Mucosa of rectum (tissue), 2 donors: Measurements from ENCODE around the gene PPP1R15B.
A peak's percentile ranks its signal among the peaks of the same experiment; 100 is the strongest.

Source experiments
- H3K27ac ChIP-seq, 2 donors: one replicate each; pipeline ENCODE4 v1.7.0; 2013; ENCODE audit warnings: inconsistent platforms in 2 of 2, low read depth in 2 of 2, low read length in 2 of 2
- H3K27me3 ChIP-seq, 2 donors: one replicate each; pipeline ENCODE4 v1.7.0; 2013; ENCODE audit warnings: low read length in 2 of 2; ENCODE audit not compliant: control insufficient read depth in 2 of 2, insufficient read depth in 2 of 2
- H3K36me3 ChIP-seq, 2 donors: one replicate each; pipeline ENCODE4 v1.7.0; 2013; ENCODE audit warnings: low read length in 2 of 2; ENCODE audit not compliant: control insufficient read depth in 2 of 2, insufficient read depth in 2 of 2
- H3K4me1 ChIP-seq, 2 donors: one replicate each; pipeline ENCODE4 v1.7.0; 2013; ENCODE audit warnings: low read length in 2 of 2, mild to moderate bottlenecking in 1 of 2; ENCODE audit not compliant: control insufficient read depth in 2 of 2, insufficient read depth in 2 of 2
- H3K4me3 ChIP-seq, 2 donors: one replicate each; pipeline ENCODE4 v1.7.0; 2013; ENCODE audit warnings: low read length in 2 of 2
- H3K9ac ChIP-seq, 2 donors: one replicate each; pipeline ENCODE4 v1.7.0; 2013; ENCODE audit warnings: low read length in 2 of 2, low read depth in 1 of 2, mild to moderate bottlenecking in 1 of 2
- H3K9me3 ChIP-seq, 2 donors: one replicate each; pipeline ENCODE4 v1.7.0; 2013; ENCODE audit warnings: low read length in 2 of 2; ENCODE audit not compliant: control insufficient read depth in 2 of 2
- donor health status: healthy.
- donor health status: Normal muscosa, but diverticular disease.

Gene PPP1R15B

GRCh38 chr1:204451352-204452124, 39.9 kb upstream of the PPP1R15B start:
- Histone ChIP-seq H3K4me1 (peaks cover 55 to 63% of the 10 kb centered on the region in 2 donors), H3K9ac (peak overlapping the region; percentile 81 to 84), H3K27me3 (no peaks in the 10 kb centered on the region), H3K27ac (peak overlapping the region; percentile 98 to 99), H3K36me3 (peaks cover 29 to 44% of the 10 kb centered on the region in 2 donors), H3K9me3 (no peaks in the 10 kb centered on the region), H3K4me3 (no peak overlapping the region)

GRCh38 chr1:204450461-204451257, 39.0 kb upstream of the PPP1R15B start:
- peak overlapping the region; percentile 81 to 84 for H3K9ac ChIP-seq
- no peaks in the 10 kb centered on the region for H3K27me3 ChIP-seq
- peaks cover 57 to 66% of the 10 kb centered on the region in 2 donors for H3K4me1 ChIP-seq
- H3K27ac ChIP-seq = peak overlapping the region; percentile 98 to 99
- peaks cover 33 to 47% of the 10 kb centered on the region in 2 donors for H3K36me3 ChIP-seq
- H3K4me3 ChIP-seq = peak overlapping the region; percentile 36 to 57
- H3K9me3 ChIP-seq = no peaks in the 10 kb centered on the region

- H3K4me3 ChIP-seq = peak overlapping the region; percentile 32 to 36
Observed at GRCh38 chr1:204449678-204450280, 38.2 kb upstream of the PPP1R15B start.

GRCh38 chr1:204448991-204449677, 37.5 kb upstream of the PPP1R15B start:
- Histone ChIP-seq H3K36me3 (peaks cover 41 to 46% of the 10 kb centered on the region in 2 donors), H3K27me3 (no peaks in the 10 kb centered on the region), H3K9ac (peak overlapping the region; percentile 62 to 63), H3K27ac (peak overlapping the region; percentile 98 to 99), H3K4me3 (peak overlapping the region in 1 of 2 donors; percentile 14), H3K4me1 (peaks cover 57 to 66% of the 10 kb centered on the region in 2 donors), H3K9me3 (no peaks in the 10 kb centered on the region)

More at GRCh38 chr1:204449678-204450280, 38.2 kb upstream of the PPP1R15B start:
- Histone ChIP-seq H3K4me1 (peaks cover 57 to 66% of the 10 kb centered on the region in 2 donors), H3K9ac (peak overlapping the region; percentile 62 to 63), H3K27ac (peak overlapping the region; percentile 98 to 99), H3K9me3 (no peaks in the 10 kb centered on the region), H3K27me3 (no peaks in the 10 kb centered on the region), H3K36me3 (peaks cover 36 to 43% of the 10 kb centered on the region in 2 donors)

GRCh38 chr1:204448344-204448964, 36.8 kb upstream of the PPP1R15B start:
- H3K27ac ChIP-seq = peak overlapping the region; percentile 98 to 99
- no peak overlapping the region for H3K4me3 ChIP-seq
- H3K9ac ChIP-seq = peak overlapping the region; percentile 36 to 63
- H3K27me3 ChIP-seq = no peaks in the 10 kb centered on the region
- H3K9me3 ChIP-seq = no peaks in the 10 kb centered on the region
- H3K36me3 ChIP-seq = peaks cover 47 to 52% of the 10 kb centered on the region in 2 donors
- peaks cover 57 to 66% of the 10 kb centered on the region in 2 donors for H3K4me1 ChIP-seq

- Histone ChIP-seq H3K9me3 (no peaks in the 10 kb centered on the region), H3K4me1 (peaks cover 53 to 60% of the 10 kb centered on the region in 2 donors), H3K36me3 (peaks cover 55 to 60% of the 10 kb centered on the region in 2 donors), H3K27ac (peak overlapping the region; percentile 49 to 98), H3K9ac (no peak overlapping the region), H3K4me3 (no peak overlapping the region), H3K27me3 (no peaks in the 10 kb centered on the region)
Observed at GRCh38 chr1:204447736-204448135, 36.1 kb upstream of the PPP1R15B start.

- Histone ChIP-seq H3K27ac (peak overlapping the region in 1 of 2 donors; percentile 49), H3K4me1 (peaks cover 48 to 55% of the 10 kb centered on the region in 2 donors), H3K27me3 (no peaks in the 10 kb centered on the region), H3K4me3 (no peak overlapping the region), H3K9me3 (no peaks in the 10 kb centered on the region), H3K36me3 (peaks cover 60 to 65% of the 10 kb centered on the region in 2 donors), H3K9ac (no peak overlapping the region)
Observed at GRCh38 chr1:204447190-204447589, 35.6 kb upstream of the PPP1R15B start.

- H3K27ac ChIP-seq = no peak overlapping the region
- no peak overlapping the region for H3K9ac ChIP-seq
- H3K36me3 ChIP-seq = peaks cover 65 to 71% of the 10 kb centered on the region in 2 donors
- H3K4me3 ChIP-seq = no peak overlapping the region
- no peaks in the 10 kb centered on the region for H3K9me3 ChIP-seq
- H3K27me3 ChIP-seq = no peaks in the 10 kb centered on the region
- peaks cover 42 to 48% of the 10 kb centered on the region in 2 donors for H3K4me1 ChIP-seq
Observed at GRCh38 chr1:204446413-204447111, 34.9 kb upstream of the PPP1R15B start.
